Stimulated activated CD8-positive, alpha-beta memory T cell treated with anti-CD3 and anti-CD28 coated beads, Interleukin-4, amount 100 ng/mL, for 48 hours (primary cell): ENCODE measurements around the gene DPH5.
"Not testable (repeated sequence)": the region's sequence is repeated elsewhere in the genome, so short reads cannot be mapped to it uniquely, and the experiment has no call there.

Source experiments
- DNase-seq: peaks from one replicate; pipeline ENCODE4 v3.0.0-alpha.2; 2020

The DPH5 gene

DNA sequence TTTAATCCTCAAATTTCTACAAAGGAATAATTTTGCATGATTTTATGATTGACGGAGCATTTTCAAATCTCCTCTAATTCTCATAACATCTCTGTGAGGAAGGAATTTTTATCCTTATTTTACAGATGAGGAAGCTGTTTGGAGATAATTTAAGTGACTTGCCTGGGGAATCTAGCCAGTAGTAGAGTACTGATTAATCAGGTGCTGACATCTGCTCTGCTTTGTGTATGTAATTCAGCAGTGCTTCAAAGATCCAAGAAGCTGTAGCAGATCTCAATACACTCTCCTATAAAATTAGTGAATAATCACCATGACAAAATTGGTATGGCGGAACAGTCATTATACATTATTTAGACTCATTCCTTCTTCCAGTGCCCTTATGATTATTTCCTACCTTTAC lies 46.0 kb downstream of the DPH5 start:
- no peak for DNase-seq

- no peak for DNase-seq
Observed at GRCh38 chr1:100976936-100977335, 48.6 kb downstream of the DPH5 start.

DNA sequence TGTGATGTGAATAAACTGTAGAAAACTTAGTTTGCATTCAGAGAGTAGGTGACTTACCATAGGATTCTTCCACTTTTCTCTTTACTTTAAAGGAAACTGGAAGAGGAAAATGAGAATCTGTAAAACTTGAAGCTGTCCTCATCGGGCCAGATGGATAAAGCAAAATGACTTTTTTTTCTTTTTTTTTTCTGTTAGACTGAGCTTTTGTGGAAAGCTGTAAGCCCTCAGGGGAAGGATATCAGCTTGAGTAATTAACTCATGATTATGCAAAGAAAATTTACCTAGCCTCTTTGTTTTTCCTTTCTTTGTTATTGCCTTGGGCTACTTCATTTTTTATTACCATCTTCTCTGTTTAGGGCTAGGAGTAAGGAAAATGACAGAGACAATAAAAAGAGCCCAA lies 53.4 kb downstream of the DPH5 start:
- DNase-seq = no peak

DNA sequence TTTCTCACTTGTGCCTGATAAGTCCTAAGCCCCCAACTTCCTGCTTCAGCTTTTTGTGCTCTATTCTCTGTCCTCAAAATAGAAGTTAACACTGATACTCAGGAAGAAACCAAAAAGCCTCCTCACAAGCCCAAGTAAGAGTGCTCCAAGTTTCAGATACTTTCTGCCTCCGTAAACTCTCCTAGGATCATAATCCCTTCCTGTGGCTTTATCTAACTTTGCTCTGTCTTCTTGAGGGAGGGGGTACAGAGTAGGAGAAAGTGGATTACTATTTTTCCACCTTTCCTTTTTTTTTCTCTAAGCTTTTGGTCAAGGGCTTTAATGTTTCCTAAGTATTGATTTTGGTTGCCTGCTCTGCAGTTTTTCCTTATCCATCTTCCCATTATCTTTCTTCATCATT lies 54.6 kb downstream of the DPH5 start:
- no peak for DNase-seq

DNA sequence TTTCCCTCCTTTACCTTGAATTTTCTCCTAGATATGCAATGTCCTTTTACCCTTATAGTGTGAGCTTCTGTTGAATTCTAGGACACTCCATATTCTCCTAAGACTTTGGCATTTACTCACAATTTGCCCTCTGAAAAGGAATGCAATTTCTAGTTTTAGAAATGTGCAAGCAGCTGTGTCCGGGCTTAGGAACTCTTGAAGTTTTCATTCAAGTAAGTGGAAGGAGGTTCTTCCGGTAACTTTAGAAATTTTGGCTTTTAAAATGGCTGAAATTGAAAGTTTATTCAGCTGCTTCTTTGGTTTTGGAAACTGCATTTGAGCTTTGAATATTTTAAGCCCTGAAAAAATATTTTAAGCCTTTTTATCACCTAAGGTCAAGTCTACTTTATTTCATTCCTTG lies 56.3 kb downstream of the DPH5 start:
- no peak for DNase-seq

DNA sequence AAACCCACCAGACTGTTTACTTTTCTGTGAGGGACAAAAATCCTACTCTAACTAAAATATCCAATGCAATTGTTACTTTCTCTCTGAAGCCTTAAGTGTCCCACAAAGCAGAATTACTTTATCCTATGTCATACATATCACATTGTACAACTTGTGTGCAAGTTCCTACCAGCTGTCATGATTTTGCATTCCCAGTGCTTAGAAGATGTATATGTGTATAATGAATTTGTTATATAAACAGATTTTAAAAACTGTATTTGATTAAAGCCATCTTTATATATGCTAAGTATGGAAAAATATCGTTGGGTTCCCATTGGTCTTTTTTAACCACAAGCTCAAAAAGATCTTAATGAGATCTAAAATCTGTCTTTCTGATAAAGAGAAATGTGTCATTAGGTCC lies 57.0 kb downstream of the DPH5 start:
- DNase-seq = no peak

DNA sequence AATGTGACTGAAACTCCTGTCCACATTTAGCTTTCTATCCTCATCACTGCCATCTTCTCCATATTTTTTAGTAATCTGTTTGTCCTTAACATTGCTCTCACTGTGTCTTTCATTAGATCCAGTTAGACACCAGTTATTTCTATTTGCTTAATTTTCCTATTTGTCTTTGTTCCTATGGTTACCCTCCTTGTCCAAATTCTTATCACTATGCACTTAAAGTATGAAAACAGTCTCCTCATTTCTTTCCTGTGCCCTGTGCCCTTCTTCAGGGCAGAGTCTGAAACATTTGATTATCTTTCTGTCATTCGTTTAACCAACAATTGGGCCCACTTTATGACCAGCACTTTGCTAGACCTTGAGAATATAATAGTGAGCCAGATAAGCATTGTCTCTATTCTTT lies 65.5 kb downstream of the DPH5 start:
- DNase-seq = no peak

DNA sequence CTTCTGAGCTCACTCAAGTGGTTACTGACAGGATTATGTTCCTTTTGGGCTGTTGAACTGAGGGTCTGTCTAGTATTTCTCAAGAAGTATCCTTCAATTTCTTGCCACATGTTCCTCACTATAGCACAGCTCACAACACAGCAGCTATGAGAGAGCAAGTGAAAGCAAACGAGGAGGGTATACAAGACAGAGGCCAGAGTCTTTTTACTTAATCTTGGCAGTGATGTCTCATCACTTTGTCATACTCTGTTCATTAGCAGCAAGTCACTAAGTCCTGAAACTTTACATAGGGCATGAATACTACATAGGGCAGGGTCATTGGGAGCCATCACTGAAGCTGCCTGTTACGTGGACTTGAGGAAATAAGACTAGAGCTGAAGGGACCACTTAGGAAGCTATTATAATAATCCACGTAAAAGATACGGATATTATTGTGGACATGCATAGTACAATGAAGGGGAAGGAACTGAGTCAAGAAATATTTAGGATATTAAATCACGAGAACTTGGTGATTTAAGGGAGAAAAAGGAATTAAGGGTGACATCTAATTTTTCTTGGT lies 66.0 kb downstream of the DPH5 start:
- DNase-seq = no peak

DNA sequence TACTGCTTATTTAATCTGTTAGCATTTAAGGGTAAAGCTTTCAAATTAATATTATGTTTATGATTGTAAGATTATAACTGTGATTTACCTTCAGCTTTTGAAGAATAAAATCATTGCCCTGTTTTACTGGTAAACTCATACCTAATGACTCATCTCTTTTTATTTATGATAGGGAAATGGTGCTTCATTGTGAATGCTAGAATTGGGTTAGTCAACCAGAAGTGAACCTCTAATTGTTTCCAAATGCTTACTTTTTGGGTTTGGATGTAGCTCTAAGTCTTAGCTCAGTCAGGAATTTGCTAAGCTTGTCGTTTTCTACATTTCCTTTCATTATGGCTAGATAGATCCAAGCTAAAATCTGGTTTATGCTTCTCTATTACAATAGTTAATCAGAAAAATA lies 70.3 kb downstream of the DPH5 start:
- DNase-seq = no peak

- no peak for DNase-seq
Observed at GRCh38 chr1:100953960-100954730, 71.4 kb downstream of the DPH5 start.

DNA sequence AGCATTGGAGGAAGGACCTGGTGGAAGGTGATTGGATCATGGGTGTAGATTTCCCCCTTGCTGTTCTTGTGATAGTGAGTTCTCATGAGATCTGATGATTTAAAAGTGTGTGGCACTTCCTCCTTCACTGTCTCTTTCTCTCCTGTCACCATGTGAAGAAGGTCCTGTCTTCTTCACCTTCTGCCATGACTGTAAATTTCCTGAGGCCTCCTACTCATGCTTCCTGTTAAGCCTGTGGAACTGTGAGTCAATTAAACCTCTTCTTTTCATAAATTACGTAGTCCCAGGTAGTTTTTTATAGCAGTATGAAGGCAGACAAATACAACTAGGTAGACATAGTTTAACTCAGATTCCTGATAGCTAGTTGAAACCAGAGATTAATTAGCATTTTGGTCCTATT lies 72.6 kb downstream of the DPH5 start:
- DNase-seq = not testable (repeated sequence)

DNA sequence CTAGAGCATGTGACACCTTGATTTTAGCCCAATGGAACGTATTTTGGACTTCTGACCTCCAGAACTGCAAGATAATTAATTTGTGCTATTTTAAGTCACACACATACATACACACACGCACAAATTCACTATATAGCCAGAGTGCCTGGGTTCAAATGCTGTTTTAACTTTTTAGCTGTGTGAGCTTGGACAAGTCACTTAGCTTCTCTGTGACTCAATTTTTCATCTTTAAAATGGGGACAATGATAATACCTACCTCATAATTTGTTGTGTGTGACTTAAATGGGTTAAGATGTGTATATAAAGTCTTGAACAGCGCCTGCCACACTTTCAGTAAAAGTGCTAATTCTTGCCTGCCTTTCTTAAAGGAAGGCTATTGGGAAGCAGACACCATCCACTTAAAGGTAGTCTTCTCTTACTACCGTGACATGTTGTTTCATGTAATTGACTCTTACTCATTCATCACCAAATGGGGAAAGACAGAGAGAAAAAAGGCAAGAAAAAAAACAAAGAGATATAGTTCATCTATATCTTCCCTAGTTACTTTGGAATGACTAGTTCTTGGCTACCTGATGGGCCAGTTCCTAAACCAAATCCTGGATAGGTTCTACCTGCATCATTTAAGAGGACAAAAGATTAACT lies 73.4 kb downstream of the DPH5 start:
- DNase-seq = no peak

DNA sequence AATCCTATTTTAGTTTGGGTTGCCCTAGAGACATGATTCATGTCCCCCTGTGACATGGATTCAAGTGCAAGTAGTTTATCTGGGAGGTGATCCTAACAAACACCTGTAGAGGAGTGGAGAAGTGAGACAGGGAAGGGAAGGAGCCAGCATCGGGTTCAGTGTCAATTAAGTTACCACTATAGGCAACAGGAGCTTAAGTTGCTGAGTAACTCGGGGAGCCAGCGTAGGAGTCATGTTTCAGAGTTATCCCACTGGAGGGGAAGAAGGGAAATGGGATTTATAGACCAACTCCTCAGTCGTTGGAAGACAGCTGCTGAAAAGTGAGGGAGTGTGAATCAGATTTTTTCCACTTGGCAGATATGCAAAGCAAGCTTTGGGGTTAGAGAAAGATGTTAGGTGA lies 74.8 kb downstream of the DPH5 start:
- DNase-seq = no peak

DNA sequence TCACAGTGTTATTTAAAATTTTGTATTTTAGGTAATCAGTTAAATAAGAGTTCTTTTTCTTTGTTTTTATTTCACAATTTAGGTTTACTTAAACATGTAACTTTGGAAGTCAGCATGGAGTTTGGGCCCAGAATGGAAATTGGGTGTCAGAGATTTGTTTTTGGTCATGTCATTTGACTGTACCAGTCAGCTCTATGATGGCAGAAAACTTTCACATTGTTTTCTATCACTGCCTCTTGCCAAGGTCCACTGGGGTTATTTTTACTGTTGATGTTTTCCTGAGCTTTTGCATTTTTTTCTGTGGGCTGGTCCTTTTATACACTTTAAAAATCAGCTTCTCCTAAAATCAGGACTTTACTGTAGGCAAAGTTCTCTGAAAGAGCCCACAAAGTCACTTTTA lies 75.2 kb downstream of the DPH5 start:
- no peak for DNase-seq

DNA sequence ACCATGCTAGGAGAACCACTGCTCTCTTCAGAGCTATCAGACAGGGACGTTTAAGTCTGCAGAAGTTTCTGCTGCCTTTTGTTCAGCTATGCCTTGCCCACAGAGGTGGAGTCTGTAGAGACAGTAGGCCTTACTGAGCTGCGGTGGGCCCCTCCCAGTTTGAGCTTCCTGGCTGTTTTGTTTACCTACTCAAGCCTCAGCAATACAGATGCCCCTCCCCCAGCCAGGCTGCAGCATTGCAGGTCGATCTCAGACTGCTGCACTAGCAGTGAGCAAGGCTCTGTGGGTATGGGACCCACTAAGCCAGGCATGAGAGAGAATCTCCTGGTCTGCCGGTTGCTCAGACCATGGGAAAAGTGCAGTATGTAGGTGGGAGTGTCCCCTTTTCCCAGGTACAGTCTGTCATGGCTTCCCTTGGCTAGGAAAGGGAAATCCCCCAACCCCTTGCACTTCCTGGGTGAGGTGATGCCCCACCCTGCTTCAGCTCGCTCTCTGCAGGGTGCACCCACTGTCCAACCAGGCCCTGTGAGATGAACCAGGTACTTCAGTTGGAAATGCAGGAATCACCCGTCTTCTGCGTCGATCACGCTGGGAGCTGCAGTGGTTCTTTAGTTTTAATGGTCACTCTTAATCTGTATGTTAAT lies 75.9 kb downstream of the DPH5 start:
- peak; percentile 49 for DNase-seq

GRCh38 chr1:100948721-100949405 lies 76.7 kb downstream of the DPH5 start:
- DNase-seq = not testable (repeated sequence)

- DNase-seq = not testable (repeated sequence)
Observed at GRCh38 chr1:100947816-100948215, 77.8 kb downstream of the DPH5 start.

DNA sequence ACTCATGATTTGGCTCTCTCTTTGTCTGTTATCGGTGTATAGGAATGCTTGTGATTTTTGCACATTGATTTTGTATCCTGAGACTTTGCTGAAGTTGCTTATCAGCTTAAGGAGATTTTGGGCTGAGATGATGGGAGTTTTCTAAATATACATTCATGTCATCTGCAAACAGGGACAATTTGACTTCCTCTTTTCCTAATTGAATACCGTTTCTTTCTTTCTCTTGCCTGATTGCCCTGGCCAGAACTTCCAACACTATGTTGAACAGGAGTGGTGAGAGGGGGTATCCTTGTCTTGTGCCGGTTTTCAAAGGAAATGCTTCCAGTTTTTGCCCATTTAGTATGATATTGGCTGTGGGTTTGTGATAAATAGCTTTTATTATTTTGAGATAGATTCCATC lies 79.5 kb downstream of the DPH5 start:
- DNase-seq = not testable (repeated sequence)

- no peak for DNase-seq
Observed at GRCh38 chr1:100943533-100943932, 82.1 kb downstream of the DPH5 start.

DNA sequence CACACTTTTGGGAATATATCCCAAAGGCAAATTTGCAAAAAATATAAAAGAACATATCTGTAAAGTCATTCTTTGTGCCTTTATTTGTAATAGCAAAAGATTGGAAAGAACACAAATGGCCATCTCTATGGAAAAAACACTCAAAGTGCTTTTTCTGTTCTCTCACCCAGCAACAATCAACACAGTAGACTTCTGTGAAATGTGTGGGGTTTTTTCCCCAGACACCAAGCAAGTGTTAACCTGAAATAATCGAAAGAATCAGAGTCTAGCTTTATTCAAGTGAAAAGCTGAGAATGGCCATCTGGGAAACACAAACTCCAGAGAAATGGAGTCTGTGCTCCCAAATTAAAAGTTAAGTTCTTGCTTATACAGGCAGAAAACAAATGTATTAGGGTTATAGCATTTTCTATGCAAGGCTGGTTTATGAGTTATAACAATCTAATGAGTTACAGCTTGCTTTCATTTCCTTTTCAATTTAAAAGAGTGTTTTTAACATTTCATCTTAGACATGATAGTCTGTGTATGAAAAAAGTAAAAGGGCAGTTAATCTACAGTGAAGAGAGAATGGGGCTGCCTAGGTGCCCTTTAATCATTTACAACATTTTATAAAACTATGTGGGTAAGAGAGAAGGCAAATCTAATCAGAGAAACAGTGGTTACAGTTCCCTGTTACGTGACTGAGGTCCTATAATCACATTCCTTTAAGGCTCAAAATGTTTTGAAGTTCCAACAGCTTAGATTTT lies 83.1 kb downstream of the DPH5 start:
- no peak for DNase-seq

DNA sequence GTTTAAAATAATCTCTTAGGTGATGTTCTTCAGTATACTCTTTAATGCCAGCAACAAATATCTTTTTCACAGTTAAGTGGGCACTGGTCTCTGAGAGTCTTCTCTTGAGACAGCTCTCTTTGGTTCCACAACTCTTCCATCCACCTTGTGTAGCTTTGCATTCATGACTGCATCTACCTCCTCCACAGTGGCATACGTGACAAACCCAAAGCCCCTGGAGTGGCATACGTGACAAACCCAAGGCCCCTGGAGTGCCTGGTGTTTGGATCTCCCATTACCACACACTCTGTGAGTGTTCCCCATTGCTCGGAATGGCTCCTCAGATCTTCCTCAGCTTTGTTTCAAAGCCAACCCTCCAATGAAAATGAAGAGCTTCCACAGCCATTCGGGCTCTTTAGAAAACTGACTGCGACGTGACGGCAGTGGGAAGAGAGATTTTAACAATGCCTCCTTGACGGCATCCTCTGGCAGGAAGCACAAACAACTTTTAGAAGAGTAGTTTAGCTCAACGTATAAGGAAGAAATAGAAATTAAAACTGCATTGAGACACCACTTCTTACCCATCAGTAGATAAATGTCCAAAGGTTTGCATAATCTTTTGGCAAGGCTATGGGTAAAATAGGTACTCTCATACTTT lies 83.9 kb downstream of the DPH5 start:
- DNase-seq = no peak

- peak; percentile 75 for DNase-seq
Observed at GRCh38 chr1:100941098-100941527, 84.5 kb downstream of the DPH5 start.
